22Rv1 (cell line): Measurements from ENCODE around the gene TMTC2.

Experiments
- ZFX ChIP-seq: fragments of 450-650 bp; IDR thresholded peaks from 2 replicates; pipeline ENCODE4 v1.6.1; 2017; ENCODE audit warnings: antibody characterized with exemption, borderline replicate concordance
- TF ChIP-seq, protein P1 (sequence below): fragments of 450-650 bp; IDR thresholded peaks from 2 replicates; pipeline ENCODE4 v1.5.1; 2017; ENCODE audit warnings: mild to moderate bottlenecking

GRCh38 chr12:82725741-82726140 lies 39.0 kb downstream of the TMTC2 start:
- TF ChIP-seq, protein P1, sequence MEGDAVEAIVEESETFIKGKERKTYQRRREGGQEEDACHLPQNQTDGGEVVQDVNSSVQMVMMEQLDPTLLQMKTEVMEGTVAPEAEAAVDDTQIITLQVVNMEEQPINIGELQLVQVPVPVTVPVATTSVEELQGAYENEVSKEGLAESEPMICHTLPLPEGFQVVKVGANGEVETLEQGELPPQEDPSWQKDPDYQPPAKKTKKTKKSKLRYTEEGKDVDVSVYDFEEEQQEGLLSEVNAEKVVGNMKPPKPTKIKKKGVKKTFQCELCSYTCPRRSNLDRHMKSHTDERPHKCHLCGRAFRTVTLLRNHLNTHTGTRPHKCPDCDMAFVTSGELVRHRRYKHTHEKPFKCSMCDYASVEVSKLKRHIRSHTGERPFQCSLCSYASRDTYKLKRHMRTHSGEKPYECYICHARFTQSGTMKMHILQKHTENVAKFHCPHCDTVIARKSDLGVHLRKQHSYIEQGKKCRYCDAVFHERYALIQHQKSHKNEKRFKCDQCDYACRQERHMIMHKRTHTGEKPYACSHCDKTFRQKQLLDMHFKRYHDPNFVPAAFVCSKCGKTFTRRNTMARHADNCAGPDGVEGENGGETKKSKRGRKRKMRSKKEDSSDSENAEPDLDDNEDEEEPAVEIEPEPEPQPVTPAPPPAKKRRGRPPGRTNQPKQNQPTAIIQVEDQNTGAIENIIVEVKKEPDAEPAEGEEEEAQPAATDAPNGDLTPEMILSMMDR, result no peak
- TF ChIP-seq ZFX, result no peak
